Peyer's patch (tissue), 4 donors: Measurements from ENCODE around the gene EML1.

Experiments used
- CTCF ChIP-seq, 6 experiments: fragments of 450-650 bp in 4 of 6; fragments of 200-600 bp in 2 of 6; sonication (generic) in 1 of 6; IDR thresholded peaks; one replicate each; pipeline ENCODE4 v1.5.1; 2017 to 2019; ENCODE audit warnings: antibody characterized with exemption in 6 of 6, mild to moderate bottlenecking in 3 of 6, moderate library complexity in 1 of 6
- POLR2A ChIP-seq, 2 donors: fragments of 450-650 bp; IDR thresholded peaks; one replicate each; pipeline ENCODE4 v1.5.1; 2017; ENCODE audit warnings: antibody characterized with exemption in 2 of 2, mild to moderate bottlenecking in 2 of 2, moderate library complexity in 2 of 2

- TF ChIP-seq CTCF (IDR thresholded peaks at IDR 0.05) (no peak), POLR2A (IDR thresholded peaks at IDR 0.05) (no peak)
Observed at GRCh38 chr14:99984036-99984435, 190.8 kb downstream of the EML1 start.
